Prostate gland (tissue), 2 donors: ENCODE data around the gene TMEM94.

Experiments used
- POLR2A ChIP-seq: fragments of 450-650 bp; IDR thresholded peaks from one replicate; pipeline ENCODE4 v1.6.1; 2016; ENCODE audit warnings: antibody characterized with exemption, mild to moderate bottlenecking
- POLR2AphosphoS5 ChIP-seq: sonication (generic); formaldehyde crosslinking; IDR thresholded peaks from one replicate; pipeline ENCODE4 v1.6.1; 2017; ENCODE audit warnings: antibody characterized with exemption
- TF ChIP-seq, protein P1 (sequence below), 4 experiments: fragments of 200-600 bp in 2 of 4; fragments of 450-650 bp in 2 of 4; sonication (generic) in 2 of 4; IDR thresholded peaks; 1 replicate in 3 of 4; 2 replicates in 1 of 4; pipeline ENCODE4 v1.5.1; 2016 to 2019; ENCODE audit warnings: antibody characterized with exemption in 4 of 4, mild to moderate bottlenecking in 2 of 4, moderate library complexity in 2 of 4

- no peak for TF ChIP-seq POLR2AphosphoS5
- TF ChIP-seq, protein P1, sequence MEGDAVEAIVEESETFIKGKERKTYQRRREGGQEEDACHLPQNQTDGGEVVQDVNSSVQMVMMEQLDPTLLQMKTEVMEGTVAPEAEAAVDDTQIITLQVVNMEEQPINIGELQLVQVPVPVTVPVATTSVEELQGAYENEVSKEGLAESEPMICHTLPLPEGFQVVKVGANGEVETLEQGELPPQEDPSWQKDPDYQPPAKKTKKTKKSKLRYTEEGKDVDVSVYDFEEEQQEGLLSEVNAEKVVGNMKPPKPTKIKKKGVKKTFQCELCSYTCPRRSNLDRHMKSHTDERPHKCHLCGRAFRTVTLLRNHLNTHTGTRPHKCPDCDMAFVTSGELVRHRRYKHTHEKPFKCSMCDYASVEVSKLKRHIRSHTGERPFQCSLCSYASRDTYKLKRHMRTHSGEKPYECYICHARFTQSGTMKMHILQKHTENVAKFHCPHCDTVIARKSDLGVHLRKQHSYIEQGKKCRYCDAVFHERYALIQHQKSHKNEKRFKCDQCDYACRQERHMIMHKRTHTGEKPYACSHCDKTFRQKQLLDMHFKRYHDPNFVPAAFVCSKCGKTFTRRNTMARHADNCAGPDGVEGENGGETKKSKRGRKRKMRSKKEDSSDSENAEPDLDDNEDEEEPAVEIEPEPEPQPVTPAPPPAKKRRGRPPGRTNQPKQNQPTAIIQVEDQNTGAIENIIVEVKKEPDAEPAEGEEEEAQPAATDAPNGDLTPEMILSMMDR (IDR thresholded peaks at IDR 0.05), result no peak
- TF ChIP-seq POLR2A, result no peak
Measured at GRCh38 chr17:75482098-75482942, 25.9 kb downstream of the TMEM94 start.
